Activated CD8-positive, alpha-beta T cell treated with anti-CD3 and anti-CD28 coated beads for 36 hours (primary cell): ENCODE data around the gene KMT2C. TPM values are rescaled to one million over a fixed set of nuclear protein-coding genes. Genes with fewer than 3 reads are reported as not detected.

Experiments used
- ATAC-seq: fragments of 200-7000 bp; cut with Tn5 transposase; one replicate; pipeline ENCODE4 v1.10.0; 2021; ENCODE audit warnings: mild to moderate bottlenecking, moderate library complexity
- CTCF ChIA-PET: fragments of 350-600 bp; sonication (Branson Sonifier 250); formaldehyde crosslinking; loops from one replicate; lab custom pipeline; 2021; ENCODE audit warnings: antibody characterized with exemption; lab: Charles Lee
- POLR2A ChIA-PET: fragments of 350-600 bp; sonication (Branson Sonifier 250); formaldehyde crosslinking; loops from one replicate; lab custom pipeline; 2021; ENCODE audit warnings: antibody characterized with exemption; lab: Charles Lee
- DNase-seq: peaks from one replicate; pipeline ENCODE4 v3.0.0-alpha.2; 2020
- H3K27ac Mint-ChIP-seq: one replicate; pipeline ENCODE4 v1.8.0; 2021; ENCODE audit warnings: mild to moderate bottlenecking, mixed read lengths
- H3K27me3 Mint-ChIP-seq: one replicate; pipeline ENCODE4 v1.8.0; 2021; ENCODE audit warnings: mixed read lengths
- H3K36me3 Mint-ChIP-seq: one replicate; pipeline ENCODE4 v1.8.0; 2021; ENCODE audit warnings: low read depth, mixed read lengths
- H3K4me1 Mint-ChIP-seq: one replicate; pipeline ENCODE4 v1.8.0; 2021; ENCODE audit warnings: low read depth, mixed read lengths
- H3K4me3 Mint-ChIP-seq: one replicate; pipeline ENCODE4 v1.8.0; 2021; ENCODE audit warnings: mild to moderate bottlenecking, moderate library complexity, mixed read lengths
- H3K9me3 Mint-ChIP-seq: one replicate; pipeline ENCODE4 v1.8.0; 2021; ENCODE audit warnings: mixed read lengths
- intact Hi-C: fragments of 100-400 bp; cut with micrococcal nuclease; formaldehyde crosslinking; loops from one replicate; pipeline ENCODE4 v1.10.0; 2022
- total RNA-seq, 2 experiments: library from RNA; stranded (reverse); gene quantifications; one replicate each; pipeline ENCODE4 v1.2.3, GENCODE V29; 2021
- TF ChIP-seq, protein P1 (sequence below): fragments of 200-600 bp; IDR thresholded peaks from one replicate; pipeline ENCODE4 v1.8.0; 2022; ENCODE audit warnings: antibody characterized with exemption, mild to moderate bottlenecking

The KMT2C gene
- total RNA-seq, 2 experiments from 2014 or later = 48.5 to 52.8 TPM

DNA sequence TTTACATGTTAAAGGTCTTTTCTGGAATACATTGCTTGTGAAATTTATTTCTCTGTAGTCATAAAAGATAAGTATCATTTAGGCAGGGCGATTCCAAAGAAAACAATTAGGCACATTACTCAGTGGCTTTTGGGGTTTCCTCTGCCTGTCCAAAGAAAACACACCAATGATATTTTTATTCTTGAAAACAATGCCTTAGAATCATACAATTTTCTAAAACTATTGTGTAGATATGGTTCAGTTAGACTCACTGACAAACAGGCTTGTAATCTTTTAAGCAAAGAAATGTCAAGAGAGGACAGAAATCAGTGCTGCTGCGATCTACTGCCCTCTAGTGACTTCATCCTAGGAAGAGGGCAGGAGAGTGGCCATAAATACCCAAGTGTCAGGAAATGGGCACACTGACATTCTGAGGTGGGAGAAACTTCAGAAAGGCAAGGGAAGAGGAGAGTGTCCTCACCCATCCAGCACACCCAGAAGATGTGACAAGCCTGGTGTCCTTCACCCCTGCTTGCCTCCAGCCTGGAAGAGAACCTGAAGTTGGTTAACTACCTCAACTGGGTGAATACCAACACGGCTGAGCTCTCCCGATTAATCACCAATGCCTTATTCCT, 289.8 kb downstream of the KMT2C start:
- no peaks in the 10 kb centered on the region for H3K9me3 Mint-ChIP-seq
- H3K4me1 Mint-ChIP-seq = peaks cover 39% of the 10 kb centered on the region
- peak; percentile 54 for DNase-seq
- peak overlapping the region; percentile 90 for H3K27ac Mint-ChIP-seq
- no peaks in the 10 kb centered on the region for H3K27me3 Mint-ChIP-seq
- CTCF ChIA-PET = interaction anchor here (0.9 to 2.3 kb wide), 7 partner anchors 9 to 28 kb away, joined by 3 to 12 read pairs (median 6); no protein-coding TSS in a partner anchor
- TF ChIP-seq, protein P1, sequence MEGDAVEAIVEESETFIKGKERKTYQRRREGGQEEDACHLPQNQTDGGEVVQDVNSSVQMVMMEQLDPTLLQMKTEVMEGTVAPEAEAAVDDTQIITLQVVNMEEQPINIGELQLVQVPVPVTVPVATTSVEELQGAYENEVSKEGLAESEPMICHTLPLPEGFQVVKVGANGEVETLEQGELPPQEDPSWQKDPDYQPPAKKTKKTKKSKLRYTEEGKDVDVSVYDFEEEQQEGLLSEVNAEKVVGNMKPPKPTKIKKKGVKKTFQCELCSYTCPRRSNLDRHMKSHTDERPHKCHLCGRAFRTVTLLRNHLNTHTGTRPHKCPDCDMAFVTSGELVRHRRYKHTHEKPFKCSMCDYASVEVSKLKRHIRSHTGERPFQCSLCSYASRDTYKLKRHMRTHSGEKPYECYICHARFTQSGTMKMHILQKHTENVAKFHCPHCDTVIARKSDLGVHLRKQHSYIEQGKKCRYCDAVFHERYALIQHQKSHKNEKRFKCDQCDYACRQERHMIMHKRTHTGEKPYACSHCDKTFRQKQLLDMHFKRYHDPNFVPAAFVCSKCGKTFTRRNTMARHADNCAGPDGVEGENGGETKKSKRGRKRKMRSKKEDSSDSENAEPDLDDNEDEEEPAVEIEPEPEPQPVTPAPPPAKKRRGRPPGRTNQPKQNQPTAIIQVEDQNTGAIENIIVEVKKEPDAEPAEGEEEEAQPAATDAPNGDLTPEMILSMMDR = peak; percentile 60
- POLR2A ChIA-PET = no interaction called here
- ATAC-seq = peak; percentile 42
- peaks cover 42% of the 10 kb centered on the region for H3K36me3 Mint-ChIP-seq
- intact Hi-C loops = no loop called here
- H3K4me3 Mint-ChIP-seq = no peak overlapping the region

DNA sequence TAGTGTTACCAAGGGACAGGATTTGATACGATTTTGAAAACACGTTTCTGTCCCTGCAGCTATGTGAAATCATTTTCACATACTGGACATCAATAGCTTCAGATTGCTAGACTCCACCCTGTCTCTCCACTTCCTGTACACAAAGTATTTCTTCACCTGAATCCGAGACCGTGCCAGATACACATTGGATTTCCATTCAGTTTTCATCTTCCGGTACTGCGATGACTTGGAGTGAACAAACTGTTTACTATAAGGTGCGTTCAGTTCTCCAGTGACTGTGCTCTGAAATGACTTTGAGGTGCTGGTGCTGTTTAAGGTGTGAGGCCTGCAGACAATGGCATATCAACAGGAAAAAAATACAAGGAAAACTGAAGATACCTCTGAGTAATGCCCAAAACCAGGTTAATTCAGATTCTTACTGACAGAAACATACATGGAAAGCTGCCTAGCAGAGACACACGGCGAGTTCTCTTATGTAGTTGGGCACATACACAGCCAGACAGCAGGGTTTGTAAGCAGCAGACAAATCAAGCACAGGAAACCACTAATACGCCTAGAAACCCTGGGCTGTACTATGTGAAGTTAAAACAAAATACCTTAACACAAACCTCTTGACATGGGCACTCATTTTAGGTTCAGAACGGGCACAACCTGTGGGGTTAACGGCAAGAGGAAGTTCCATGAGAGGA, 291.1 kb downstream of the KMT2C start:
- Mint-ChIP-seq H3K27me3 (no peaks in the 10 kb centered on the region), H3K4me3 (no peak overlapping the region), H3K4me1 (peaks cover 39% of the 10 kb centered on the region), H3K27ac (peak overlapping the region; percentile 90), H3K36me3 (peaks cover 45% of the 10 kb centered on the region), H3K9me3 (no peaks in the 10 kb centered on the region)
- ChIA-PET CTCF (interaction anchor here (0.7 to 2.3 kb wide), 9 partner anchors 8 to 616 kb away, joined by 3 to 12 read pairs (median 5); no protein-coding TSS in a partner anchor), POLR2A (no interaction called here)
- TF ChIP-seq, protein P1 = no peak
- intact Hi-C loops = no loop called here
- DNase-seq = peak; percentile 32
- ATAC-seq = peak; percentile 81

DNA sequence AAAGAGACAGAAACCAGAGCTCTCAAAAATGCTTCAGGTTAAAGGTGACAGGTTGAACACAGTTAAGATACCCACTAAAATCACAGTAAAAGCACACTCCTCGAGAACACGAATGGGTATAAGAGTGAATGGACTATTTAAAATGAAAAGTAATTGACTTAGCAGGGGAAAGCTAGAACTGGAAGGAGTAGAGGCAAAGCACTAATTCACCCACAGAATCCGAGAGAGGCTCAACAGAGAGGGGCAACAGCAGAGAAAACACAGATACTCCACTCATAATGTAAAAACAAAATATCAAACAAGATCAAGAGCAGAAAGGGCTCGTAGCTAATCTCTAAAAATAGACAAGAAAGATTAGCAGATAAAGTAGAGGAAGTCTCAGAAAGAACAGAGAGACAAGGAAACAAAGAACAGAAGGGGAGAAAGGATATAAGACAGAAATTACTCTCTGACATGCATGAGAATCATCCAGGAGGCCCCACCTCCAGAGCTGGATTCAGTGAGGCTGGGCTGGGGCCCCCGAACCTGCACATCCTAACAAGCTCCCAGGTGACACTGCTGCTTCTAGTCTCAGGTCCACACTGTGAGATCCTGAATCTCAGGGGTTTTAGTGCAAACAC, 292.7 kb downstream of the KMT2C start:
- no peak for ATAC-seq

DNA sequence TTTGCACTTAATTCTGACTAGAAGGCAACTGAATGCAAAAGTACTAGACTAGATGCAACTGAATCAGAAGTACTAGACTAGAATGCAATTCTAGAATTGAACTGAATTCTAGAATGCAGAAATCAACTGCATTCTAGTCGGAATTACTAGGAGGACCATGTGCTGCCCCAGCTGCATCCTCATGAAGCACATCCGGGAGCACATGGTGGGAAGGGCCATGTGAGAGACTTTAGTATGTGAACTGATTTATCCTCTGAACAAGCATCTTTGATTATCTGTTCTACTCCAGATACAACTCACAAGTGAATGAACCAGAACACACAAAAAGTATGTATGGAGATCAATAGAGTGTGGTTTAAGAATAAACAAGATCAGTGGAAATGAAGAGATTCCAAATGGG, 295.2 kb downstream of the KMT2C start:
- DNase-seq (no peak), ATAC-seq (no peak)
- Mint-ChIP-seq H3K4me1 (peaks cover 32% of the 10 kb centered on the region), H3K4me3 (no peak overlapping the region), H3K9me3 (no peaks in the 10 kb centered on the region), H3K36me3 (peaks cover 51% of the 10 kb centered on the region), H3K27me3 (no peaks in the 10 kb centered on the region), H3K27ac (no peak overlapping the region)
- intact Hi-C loops = no loop called here
- CTCF ChIA-PET = no interaction called here
- POLR2A ChIA-PET = interaction anchor here (0.7 kb wide), 1 partner anchor 20 kb away, joined by 3 read pairs; no protein-coding TSS in a partner anchor
- TF ChIP-seq, protein P1 = no peak

More for the DNA sequence above, 292.7 kb downstream of the KMT2C start:
- Mint-ChIP-seq H3K36me3 (peaks cover 47% of the 10 kb centered on the region), H3K9me3 (no peaks in the 10 kb centered on the region), H3K4me3 (no peak overlapping the region), H3K4me1 (peaks cover 39% of the 10 kb centered on the region), H3K27ac (peak overlapping the region; percentile 79), H3K27me3 (no peaks in the 10 kb centered on the region)
- DNase-seq = peak; percentile 15
- POLR2A ChIA-PET = interaction anchor here (0.7 to 0.9 kb wide), 2 partner anchors 140 to 352 kb away, joined by 3 read pairs; no protein-coding TSS in a partner anchor
- intact Hi-C loops = no loop called here
- CTCF ChIA-PET = interaction anchor here (0.8 kb wide), 2 partner anchors 9 to 564 kb away, joined by 3 read pairs; no protein-coding TSS in a partner anchor
- TF ChIP-seq, protein P1 = no peak
